HG03575 (cell line): ENCODE measurements around the gene HPD.
"Not testable (repeated sequence)": the region's sequence is repeated elsewhere in the genome, so short reads cannot be mapped to it uniquely, and the experiment has no call there.

Experiments used
- ATAC-seq: cut with Tn5 transposase; IDR thresholded peaks from one replicate; pipeline ENCODE4 v1.9.1; 2021; ENCODE audit not compliant: unreplicated experiment, insufficient number of reproducible peaks, low FRiP score; ENCODE audit errors: extremely low read depth

The HPD gene

GRCh38 chr12:121871467-121871866, 12.8 kb upstream of the HPD start:
- ATAC-seq, result no peak

- ATAC-seq, result not testable (repeated sequence)
Measured at GRCh38 chr12:121869229-121869628, 10.6 kb upstream of the HPD start.

- ATAC-seq, result no peak
Measured at GRCh38 chr12:121866331-121866730, 7.7 kb upstream of the HPD start.

GRCh38 chr12:121861636-121862254, 3.1 kb upstream of the HPD start:
- no peak for ATAC-seq

GRCh38 chr12:121860699-121861098, 2.0 kb upstream of the HPD start:
- not testable (repeated sequence) for ATAC-seq

- ATAC-seq, result no peak
Measured at GRCh38 chr12:121860257-121860656, 1.6 kb upstream of the HPD start.

- ATAC-seq, result no peak
Measured at GRCh38 chr12:121858318-121858661, 369 bp downstream of the HPD start.

GRCh38 chr12:121857322-121858246, 1.1 kb downstream of the HPD start:
- no peak for ATAC-seq

- not testable (repeated sequence) for ATAC-seq
Measured at GRCh38 chr12:121852392-121852791, 6.3 kb downstream of the HPD start.

- ATAC-seq, result no peak
Measured at GRCh38 chr12:121849665-121850064, 9.0 kb downstream of the HPD start.

GRCh38 chr12:121849211-121849610, 9.4 kb downstream of the HPD start:
- no peak for ATAC-seq

- ATAC-seq, result no peak
Measured at GRCh38 chr12:121845701-121846100, 13.0 kb downstream of the HPD start.

- no peak for ATAC-seq
Measured at GRCh38 chr12:121843236-121843982, 15.2 kb downstream of the HPD start.

GRCh38 chr12:121839993-121840761, 18.5 kb downstream of the HPD start:
- ATAC-seq, result no peak

GRCh38 chr12:121839106-121839992, 19.3 kb downstream of the HPD start:
- peak; percentile 86 for ATAC-seq

- ATAC-seq, result no peak
Measured at GRCh38 chr12:121838126-121838525, 20.5 kb downstream of the HPD start.

- no peak for ATAC-seq
Measured at GRCh38 chr12:121837680-121838079, 21.0 kb downstream of the HPD start.

- no peak for ATAC-seq
Measured at GRCh38 chr12:121831571-121832245, 27.0 kb downstream of the HPD start.
